Liver (tissue), 9 donors: Measurements from ENCODE around the gene FMO2. TPM values are rescaled to one million over a fixed set of nuclear protein-coding genes. Genes with fewer than 3 reads are reported as not detected.

Experiments
- DNase-seq: peaks from one replicate; pipeline ENCODE4 v3.0.0-alpha.2; 2017; ENCODE audit warnings: low spot score
- H3K27ac ChIP-seq, 2 donors: one replicate each; pipeline ENCODE4 v1.7.0; 2013; ENCODE audit warnings: inconsistent platforms in 2 of 2, low read length in 2 of 2, control low read depth in 1 of 2, low read depth in 1 of 2, mild to moderate bottlenecking in 1 of 2
- H3K27me3 ChIP-seq, 4 donors: one replicate each; pipeline versions ENCODE4 v1.6.1 to v1.7.0; 2013; ENCODE audit warnings: low read length in 3 of 4, inconsistent platforms in 1 of 4, mild to moderate bottlenecking in 1 of 4, moderate library complexity in 1 of 4; ENCODE audit not compliant: control insufficient read depth in 4 of 4, insufficient read depth in 4 of 4
- H3K36me3 ChIP-seq, 4 donors: one replicate each; pipeline versions ENCODE4 v1.6.1 to v1.7.0; 2013; ENCODE audit warnings: low read length in 3 of 4, mild to moderate bottlenecking in 3 of 4, low read depth in 1 of 4, moderate library complexity in 1 of 4; ENCODE audit not compliant: control insufficient read depth in 4 of 4, insufficient read depth in 3 of 4
- H3K4me1 ChIP-seq, 4 donors: one replicate each; pipeline versions ENCODE4 v1.6.1 to v1.7.0; 2013; ENCODE audit warnings: low read length in 3 of 4, mild to moderate bottlenecking in 3 of 4, moderate library complexity in 1 of 4; ENCODE audit not compliant: control insufficient read depth in 4 of 4, insufficient read depth in 4 of 4
- H3K4me3 ChIP-seq, 3 donors: one replicate each; pipeline versions ENCODE4 v1.6.1 to v1.7.0; 2013; ENCODE audit warnings: low read length in 3 of 3, control low read depth in 1 of 3, low read depth in 1 of 3, mild to moderate bottlenecking in 1 of 3
- H3K9ac ChIP-seq, 2 donors: one replicate each; pipeline ENCODE4 v1.7.0; 2013; ENCODE audit warnings: low read length in 2 of 2, mild to moderate bottlenecking in 2 of 2, moderate library complexity in 2 of 2, control low read depth in 1 of 2, low read depth in 1 of 2
- H3K9me3 ChIP-seq, 4 donors: one replicate each; pipeline versions ENCODE4 v1.6.1 to v1.7.0; 2013; ENCODE audit warnings: low read length in 3 of 4; ENCODE audit not compliant: control insufficient read depth in 4 of 4
- ATF3 ChIP-seq: IDR thresholded peaks from 2 replicates; pipeline ENCODE4 v1.6.1; 2016; ENCODE audit warnings: antibody characterized with exemption
- CTCF ChIP-seq: fragments of 150-350 bp; IDR thresholded peaks from 2 replicates; pipeline ENCODE4 v1.5.1; 2017; ENCODE audit warnings: improper control_type of control experiment, low read depth, low read length; ENCODE audit not compliant: missing input control
- EGR1 ChIP-seq, 2 donors: IDR thresholded peaks; 2 replicates each; pipeline ENCODE4 v1.6.1; 2016 to 2018; ENCODE audit warnings: antibody characterized with exemption in 2 of 2, low read depth in 2 of 2
- FOXA1 ChIP-seq: IDR thresholded peaks from 2 replicates; pipeline ENCODE4 v1.6.1; 2016; ENCODE audit warnings: antibody characterized with exemption
- FOXA2 ChIP-seq: IDR thresholded peaks from 2 replicates; pipeline ENCODE4 v1.6.1; 2016; ENCODE audit warnings: antibody characterized with exemption
- GABPA ChIP-seq, 2 donors: IDR thresholded peaks in 1 of 2; conservative IDR thresholded peaks in 1 of 2; 2 replicates each; pipeline ENCODE4 v1.6.1; 2016; ENCODE audit warnings: antibody characterized with exemption in 2 of 2, mild to moderate bottlenecking in 1 of 2, moderate library complexity in 1 of 2
- HNF4A ChIP-seq, 2 donors: conservative IDR thresholded peaks; 2 replicates each; pipeline ENCODE4 v1.6.1; 2016; ENCODE audit warnings: antibody characterized with exemption in 2 of 2, mild to moderate bottlenecking in 2 of 2
- HNF4G ChIP-seq: IDR thresholded peaks from 2 replicates; pipeline ENCODE4 v1.6.1; 2016; ENCODE audit warnings: antibody characterized with exemption
- JUND ChIP-seq, 2 donors: IDR thresholded peaks; 2 replicates each; pipeline ENCODE4 v1.6.1; 2016; ENCODE audit warnings: antibody characterized with exemption in 2 of 2
- MAX ChIP-seq: IDR thresholded peaks from 2 replicates; pipeline ENCODE4 v1.6.1; 2016; ENCODE audit warnings: antibody characterized with exemption
- NR2F2 ChIP-seq: IDR thresholded peaks from 2 replicates; pipeline ENCODE4 v1.6.1; 2016; ENCODE audit warnings: antibody characterized with exemption
- RAD21 ChIP-seq, 2 donors: IDR thresholded peaks; 2 replicates each; pipeline ENCODE4 v1.6.1; 2016; ENCODE audit warnings: antibody characterized with exemption in 2 of 2, mild to moderate bottlenecking in 2 of 2
- REST ChIP-seq: IDR thresholded peaks from 2 replicates; pipeline ENCODE4 v1.6.1; 2016; ENCODE audit warnings: antibody characterized with exemption, mild to moderate bottlenecking
- RXRA ChIP-seq, 2 donors: IDR thresholded peaks; 2 replicates each; pipeline ENCODE4 v1.6.1; 2017 to 2018; ENCODE audit warnings: antibody characterized with exemption in 2 of 2, mild to moderate bottlenecking in 1 of 2
- SP1 ChIP-seq: IDR thresholded peaks from 2 replicates; pipeline ENCODE4 v1.6.1; 2018; ENCODE audit warnings: antibody characterized with exemption, mild to moderate bottlenecking
- TAF1 ChIP-seq: conservative IDR thresholded peaks from 2 replicates; pipeline ENCODE4 v1.6.1; 2016; ENCODE audit warnings: antibody characterized with exemption, mild to moderate bottlenecking
- YY1 ChIP-seq: IDR thresholded peaks from 2 replicates; pipeline ENCODE4 v1.6.1; 2016; ENCODE audit warnings: antibody characterized with exemption, mild to moderate bottlenecking
- ZBTB33 ChIP-seq: IDR thresholded peaks from 2 replicates; pipeline ENCODE4 v1.6.1; 2016; ENCODE audit warnings: antibody characterized with exemption
- WGBS: extraction: QIAGEN DNeasy Blood & Tissue Kit; methylation state at CpG from one replicate; pipeline ENCODE4 v1.1.7; 2013; 5-methylcytosine and 5-hydroxymethylcytosine counted together
- polyA plus RNA-seq, 2 donors: library from polyadenylated mRNA; stranded (reverse) in 1 of 2; unstranded in 1 of 2; fragments of 200-250 nt in 1 of 2; fragments of >200 nt in 1 of 2; fragmentation: Nextera tagmentation in 1 of 2; extraction: Ambion mirVana in 1 of 2; gene quantifications; one replicate each; pipeline versions ENCODE4 v1.2.1 to v1.2.3, GENCODE V29; 2013 to 2015
- total RNA-seq, 2 donors: library from RNA; depleted of rRNA; stranded (reverse); fragments of >200 nt; gene quantifications; one replicate each; pipeline ENCODE4 v1.2.3, GENCODE V29; 2014
- donor health status: healthy.
- donor health status: healthy.
- donor health status: healthy.
- donor health status: healthy.
- donor health status: healthy.

FMO2 gene
- total and polyA plus RNA-seq, 4 donors: 0.14 to 1.6 (median 1.1) TPM

- no peaks in the 10 kb centered on the region for H3K36me3 ChIP-seq
- H3K9me3 ChIP-seq: no peaks in the 10 kb centered on the region
- peak; percentile 42 for DNase-seq
- 27% methylated on average over 4 of the region's 4 CpGs for WGBS
- no peaks in the 10 kb centered on the region for H3K27me3 ChIP-seq
- peak overlapping the region in 1 of 2 donors; percentile 20 for H3K9ac ChIP-seq
- H3K4me1 ChIP-seq: peaks cover 3 to 24% (median 15%) of the 10 kb centered on the region in 4 donors
- peak overlapping the region; percentile 76 to 88 for H3K27ac ChIP-seq
- no peak overlapping the region for H3K4me3 ChIP-seq
- TF ChIP-seq FOXA1: no peak
- TF ChIP-seq ZBTB33: peak; percentile 31
- TF ChIP-seq TAF1: no peak
- no peak for TF ChIP-seq CTCF
- no peak for TF ChIP-seq GABPA (IDR thresholded peaks at IDR 0.05 in 1 of 2, conservative IDR thresholded peaks at IDR 0.05 in 1 of 2)
- TF ChIP-seq HNF4A (conservative IDR thresholded peaks at IDR 0.05): peak; percentile 91 to 92
- peak; percentile 99 for TF ChIP-seq SP1
- TF ChIP-seq HNF4G: peak; percentile 87
- TF ChIP-seq RAD21 (IDR thresholded peaks at IDR 0.05): peak; percentile 28 to 58
- TF ChIP-seq RXRA (IDR thresholded peaks at IDR 0.05): peak; percentile 83 to 85
- peak; percentile 78 for TF ChIP-seq MAX
- TF ChIP-seq NR2F2: peak; percentile 9
- peak; percentile 76 for TF ChIP-seq YY1
- peak; percentile 39 to 60 for TF ChIP-seq JUND (IDR thresholded peaks at IDR 0.05)
- TF ChIP-seq FOXA2: no peak
- TF ChIP-seq REST: no peak
- peak; percentile 16 to 66 for TF ChIP-seq EGR1 (IDR thresholded peaks at IDR 0.05; ENCODE audit: low read depth in 2 of 2)
- no peak for TF ChIP-seq ATF3
Observed at GRCh38 chr1:171160639-171161354, 24.3 kb upstream of the FMO2 start.
